IPS-18c (cell line): ENCODE measurements around the gene ICOSLG.
"Not testable (repeated sequence)": the region's sequence is repeated elsewhere in the genome, so short reads cannot be mapped to it uniquely, and the experiment has no call there.

Experiments used
- H3K4me3 ChIP-seq: 2 replicates; pipeline ENCODE4 v1.7.0; 2013; ENCODE audit warnings: low read depth, mild to moderate bottlenecking, low read length, moderate library complexity; ENCODE audit not compliant: insufficient read depth
- H3K9me3 ChIP-seq: one replicate; pipeline ENCODE4 v1.6.1; 2013; ENCODE audit warnings: mild to moderate bottlenecking, low read length, moderate library complexity; ENCODE audit not compliant: control insufficient read depth, insufficient read depth

ICOSLG gene, protein sequence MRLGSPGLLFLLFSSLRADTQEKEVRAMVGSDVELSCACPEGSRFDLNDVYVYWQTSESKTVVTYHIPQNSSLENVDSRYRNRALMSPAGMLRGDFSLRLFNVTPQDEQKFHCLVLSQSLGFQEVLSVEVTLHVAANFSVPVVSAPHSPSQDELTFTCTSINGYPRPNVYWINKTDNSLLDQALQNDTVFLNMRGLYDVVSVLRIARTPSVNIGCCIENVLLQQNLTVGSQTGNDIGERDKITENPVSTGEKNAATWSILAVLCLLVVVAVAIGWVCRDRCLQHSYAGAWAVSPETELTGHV

GRCh38 chr21:44240842-44241241, at the start of gene ICOSLG:
ICOSLG (minus strand) TSS chr21:44240943; CDS start chr21:44240817, 126 bp downstream.
- not testable (repeated sequence) for H3K9me3 ChIP-seq, H3K4me3 ChIP-seq

DNA sequence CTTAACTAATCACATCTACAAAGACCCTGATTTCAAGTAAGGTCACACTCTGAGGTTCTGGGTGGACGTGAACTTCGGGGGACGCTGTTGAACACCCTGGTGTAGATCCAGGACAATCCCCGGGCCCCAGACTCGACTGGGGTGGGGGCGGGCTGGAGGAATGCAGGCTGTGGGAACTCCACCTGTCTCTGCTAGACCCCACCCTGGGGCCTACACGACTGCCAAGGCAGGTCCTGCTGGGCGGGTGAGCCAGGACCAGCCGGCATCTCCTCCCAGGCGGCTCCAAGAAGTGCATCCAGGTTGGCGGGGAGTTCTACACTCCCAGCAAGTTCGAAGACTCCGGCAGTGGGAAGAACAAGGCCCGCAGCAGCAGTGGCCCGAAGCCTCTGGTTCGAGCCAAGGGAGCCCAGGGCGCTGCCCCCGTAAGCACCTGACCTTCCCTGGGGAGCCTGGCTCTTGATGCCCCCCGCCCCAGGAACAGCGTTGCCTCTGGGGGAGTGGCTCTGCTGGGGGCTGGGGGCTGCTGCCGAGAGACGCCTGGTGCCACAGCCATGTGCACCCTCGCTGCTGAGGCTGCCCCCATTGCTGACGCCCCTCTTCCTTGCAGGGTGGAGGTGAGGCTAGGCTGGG, 48.8 kb upstream of the ICOSLG start:
- Histone ChIP-seq H3K9me3 (no peaks in the 10 kb centered on the region), H3K4me3 (no peak overlapping the region)

DNA sequence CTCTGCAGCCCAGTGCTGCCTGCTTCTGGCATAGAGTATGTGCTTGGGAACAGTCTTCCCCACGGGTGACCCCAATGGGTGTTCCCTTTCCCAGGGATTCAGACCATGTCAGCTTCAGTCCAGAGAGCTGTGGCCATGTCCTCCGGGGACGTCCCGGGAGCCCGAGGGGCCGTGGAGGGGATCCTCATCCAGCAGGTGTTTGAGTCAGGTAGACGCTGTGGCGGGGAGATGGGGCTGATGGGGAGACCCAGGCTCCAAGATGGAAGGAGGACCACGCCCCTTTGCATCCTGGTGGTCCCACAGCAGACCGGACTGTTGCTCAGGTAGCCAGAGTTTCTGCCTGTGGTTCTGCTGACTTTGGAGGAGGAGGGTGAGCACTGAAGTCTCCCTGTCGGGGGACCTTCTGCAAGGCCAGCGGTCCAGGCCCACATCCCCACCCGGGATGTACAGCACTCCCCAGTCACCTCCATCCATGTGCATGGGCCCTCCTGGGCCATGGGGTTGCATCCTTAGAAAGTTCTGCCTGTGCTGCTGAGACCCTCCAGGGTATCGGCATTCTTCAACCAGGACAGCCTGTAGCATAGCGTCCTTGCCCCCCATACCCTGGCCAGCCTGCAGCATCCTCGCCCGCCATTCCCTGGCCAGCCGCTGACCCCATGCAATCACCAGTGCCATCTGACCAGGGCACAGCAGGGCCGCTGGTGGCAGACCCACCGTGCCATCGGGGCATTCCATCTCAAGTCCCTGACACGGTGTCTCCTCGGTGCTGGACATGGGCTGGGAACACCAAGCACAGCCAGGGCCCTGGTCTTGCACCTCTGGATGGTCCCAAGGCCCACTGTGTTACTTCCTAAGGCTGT, 47.7 kb upstream of the ICOSLG start:
- Histone ChIP-seq H3K4me3 (no peak overlapping the region), H3K9me3 (no peaks in the 10 kb centered on the region)

- Histone ChIP-seq H3K4me3 (no peak overlapping the region), H3K9me3 (no peaks in the 10 kb centered on the region)
Measured at GRCh38 chr21:44286716-44287632, 46.2 kb upstream of the ICOSLG start.

- no peak overlapping the region for H3K4me3 ChIP-seq
- no peaks in the 10 kb centered on the region for H3K9me3 ChIP-seq
Measured at GRCh38 chr21:44286086-44286715, 45.5 kb upstream of the ICOSLG start.

- no peaks in the 10 kb centered on the region for H3K9me3 ChIP-seq
- H3K4me3 ChIP-seq: no peak within 1 kb of the TSS
Measured at GRCh38 chr21:44285138-44285992, 44.6 kb upstream of the ICOSLG start, which contains the start of gene AIRE. AIRE (plus strand) TSS chr21:44285876; CDS start chr21:44286007, 131 bp downstream.

- H3K9me3 ChIP-seq: no peaks in the 10 kb centered on the region
- H3K4me3 ChIP-seq: no peak overlapping the region
Measured at GRCh38 chr21:44283948-44284347, 43.2 kb upstream of the ICOSLG start.

DNA sequence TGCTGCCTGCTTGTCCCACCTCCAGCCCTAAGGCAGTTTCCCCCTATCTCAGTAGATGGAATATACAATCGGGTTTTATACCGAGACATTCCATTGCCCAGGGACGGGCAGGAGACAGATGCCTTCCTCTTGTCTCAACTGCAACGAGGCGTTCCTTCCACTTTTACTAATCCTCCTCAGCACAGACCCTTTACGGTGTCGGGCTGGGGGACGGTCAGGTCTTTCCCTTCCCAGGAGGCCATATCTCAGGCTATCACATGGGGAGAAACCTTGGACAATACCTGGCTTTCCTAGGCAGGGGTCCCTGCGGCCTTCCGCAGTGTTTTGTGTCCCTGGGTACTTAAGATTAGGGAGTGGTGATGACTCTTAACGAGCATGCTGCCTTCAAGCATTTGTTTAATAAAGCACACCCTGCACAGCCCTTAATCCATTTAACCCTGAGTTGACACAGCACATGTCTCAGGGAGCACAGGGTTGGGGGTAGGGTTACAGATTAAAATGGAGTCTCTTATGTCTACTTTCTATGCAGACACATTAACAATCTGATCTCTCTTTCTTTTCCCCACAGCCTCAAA, 42.6 kb upstream of the ICOSLG start:
- not testable (repeated sequence) for H3K4me3 ChIP-seq

GRCh38 chr21:44282370-44282769, 41.6 kb upstream of the ICOSLG start:
- no peaks in the 10 kb centered on the region for H3K9me3 ChIP-seq
- H3K4me3 ChIP-seq: peak overlapping the region; percentile 9; the same call in 1 of the 2 replicates

More for the DNA sequence above, 42.6 kb upstream of the ICOSLG start:
- not testable (repeated sequence) for H3K9me3 ChIP-seq

GRCh38 chr21:44281801-44282200, 41.1 kb upstream of the ICOSLG start:
- Histone ChIP-seq H3K9me3 (no peaks in the 10 kb centered on the region), H3K4me3 (no peak overlapping the region)

- Histone ChIP-seq H3K9me3 (no peaks in the 10 kb centered on the region), H3K4me3 (no peak overlapping the region)
Measured at GRCh38 chr21:44279354-44280260, 38.9 kb upstream of the ICOSLG start.

DNA sequence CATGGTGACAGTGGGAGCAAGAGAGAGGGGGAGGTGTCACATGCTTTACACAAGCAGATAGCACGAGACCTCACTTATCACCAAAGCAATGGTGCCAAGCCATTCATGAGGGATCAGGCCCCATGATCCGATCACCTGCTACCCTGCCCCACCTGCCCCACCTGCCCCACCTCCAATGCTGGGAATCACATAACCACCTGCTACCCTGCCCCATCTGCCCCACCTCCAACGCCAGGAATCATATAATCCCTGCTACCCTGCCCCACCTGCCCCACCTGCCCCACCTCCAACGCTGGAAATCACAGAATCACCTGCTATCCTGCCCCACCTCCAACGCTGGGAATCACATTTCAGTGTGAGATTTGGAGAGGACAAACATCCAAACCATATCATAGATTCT, 34.3 kb upstream of the ICOSLG start:
- Histone ChIP-seq H3K9me3 (no peaks in the 10 kb centered on the region), H3K4me3 (no peak overlapping the region)

DNA sequence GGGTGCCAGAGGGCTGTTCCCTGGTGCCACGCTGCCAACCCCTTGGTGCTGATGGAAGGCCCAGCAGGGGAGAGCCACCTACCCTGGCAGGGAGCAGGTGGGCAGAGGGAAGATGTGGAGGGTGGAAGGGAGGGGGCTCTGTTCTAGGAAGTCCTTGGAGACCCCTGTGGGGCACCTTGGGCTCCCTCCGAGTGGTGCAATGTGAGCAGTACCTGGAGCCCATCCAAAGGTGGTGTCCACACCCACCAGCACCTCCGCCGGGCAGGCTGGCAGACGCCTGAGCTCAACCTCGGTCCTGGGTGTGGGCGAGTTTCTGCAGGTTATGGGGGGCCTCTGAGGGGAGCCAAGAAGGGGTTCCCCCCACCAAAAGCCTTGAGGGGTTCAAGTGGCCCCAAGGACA, 32.3 kb upstream of the ICOSLG start:
- H3K4me3 ChIP-seq: no peak overlapping the region
- no peaks in the 10 kb centered on the region for H3K9me3 ChIP-seq

DNA sequence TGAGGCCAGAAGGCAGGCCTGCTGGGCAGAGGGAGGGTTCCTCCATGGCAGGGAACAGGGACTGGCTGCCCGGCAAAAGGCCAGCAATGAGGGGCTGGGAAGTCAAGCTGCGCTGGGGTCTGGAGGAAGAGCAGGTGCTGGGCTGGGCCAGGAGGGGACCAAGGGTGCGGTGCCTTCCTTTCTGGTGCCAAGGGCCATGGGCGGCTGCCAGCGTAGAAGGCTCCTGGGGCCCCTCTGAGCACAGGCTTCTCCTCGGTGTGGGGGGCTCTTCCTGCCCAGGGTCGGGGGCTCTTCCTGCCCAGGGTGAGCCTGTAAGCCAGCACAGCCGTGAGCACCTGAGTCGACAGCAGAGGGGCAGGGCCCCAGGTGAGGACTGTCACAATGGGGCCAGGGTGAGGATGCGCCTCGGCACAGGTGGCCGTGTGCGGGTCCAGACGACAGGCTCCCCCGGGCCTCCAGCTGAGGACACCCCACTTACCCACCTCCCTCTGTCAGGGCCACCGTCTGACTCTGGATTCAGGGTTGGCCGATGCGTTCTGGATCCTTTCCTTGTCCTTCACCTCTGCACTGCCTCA, 31.6 kb upstream of the ICOSLG start:
- H3K4me3 ChIP-seq: no peak overlapping the region
- H3K9me3 ChIP-seq: no peaks in the 10 kb centered on the region
